ENCODE measurements around the gene HOXD11. TPM values are rescaled to one million over a fixed set of nuclear protein-coding genes. Genes with fewer than 3 reads are reported as not detected.

The HOXD11 gene
- total RNA-seq, 2 experiments from 2014 or later: not detected

DNA sequence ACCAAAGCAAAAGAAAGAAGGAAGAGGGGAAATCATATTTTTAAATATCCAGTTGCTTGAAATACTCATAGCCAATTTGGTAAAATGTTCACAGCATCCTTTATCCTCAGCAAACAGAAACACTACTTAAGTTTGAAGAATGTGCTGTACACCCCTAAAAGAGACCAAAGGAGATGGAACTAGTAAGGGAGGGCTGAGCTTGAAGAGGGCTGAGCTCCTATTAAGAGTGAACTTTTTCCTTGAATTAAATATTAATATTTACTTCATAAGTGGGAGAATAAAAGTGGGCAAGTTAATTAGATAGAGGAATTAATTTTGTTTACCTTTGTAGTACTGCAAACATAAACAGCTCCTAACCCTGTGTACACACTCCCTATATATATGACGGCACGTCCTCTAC lies 30.3 kb upstream of the HOXD11 start:
- CTCF ChIA-PET: interaction anchor here (1.7 kb wide), 1 partner anchor 43 kb away, joined by 4 read pairs; no protein-coding TSS in a partner anchor
- H3K27me3 Mint-ChIP-seq: peaks cover 80% of the 10 kb centered on the region
- no peak for DNase-seq
- H3K4me3 Mint-ChIP-seq: no peak overlapping the region
- POLR2A ChIA-PET: no interaction called here
- no peak overlapping the region for H3K27ac Mint-ChIP-seq
- no peaks in the 10 kb centered on the region for H3K9me3 Mint-ChIP-seq
- H3K36me3 Mint-ChIP-seq (ENCODE audit: low read depth): peaks cover 18% of the 10 kb centered on the region
- peaks cover 9% of the 10 kb centered on the region for H3K4me1 Mint-ChIP-seq

DNA sequence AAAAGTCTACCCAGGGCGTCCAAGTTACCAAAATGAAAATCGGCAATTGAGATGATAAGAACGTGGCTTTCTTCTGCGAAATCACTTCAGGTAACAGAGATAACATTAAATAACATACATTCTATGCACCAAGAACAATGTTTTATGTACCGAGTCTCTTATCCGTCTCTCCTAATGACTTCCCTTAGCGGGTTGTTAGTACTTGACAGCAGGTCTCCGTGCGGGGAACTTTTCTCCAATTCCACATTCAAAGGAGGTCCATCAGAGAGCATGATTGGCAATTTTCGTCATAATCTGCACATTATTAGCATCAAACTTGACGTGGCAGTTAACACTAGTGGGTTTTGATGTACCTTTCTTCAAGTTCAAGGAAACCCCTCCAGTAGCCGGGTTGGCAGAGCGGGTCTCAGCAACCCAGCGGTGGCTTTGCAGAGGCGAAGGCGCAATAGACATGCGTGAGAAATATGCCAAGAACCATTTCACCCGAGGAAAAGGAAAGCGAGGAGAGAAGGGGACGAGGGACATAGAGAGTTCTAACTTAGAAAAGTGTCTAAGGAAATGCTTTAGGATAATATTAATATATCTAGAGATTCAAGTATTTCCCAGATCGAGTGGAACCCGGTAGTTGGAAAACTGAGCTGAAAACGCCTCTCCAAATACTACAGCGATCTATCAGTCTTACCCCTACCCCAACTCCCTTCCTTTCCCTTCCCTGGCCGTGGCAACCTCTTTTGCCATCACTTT lies 28.4 kb upstream of the HOXD11 start:
- ChIA-PET CTCF (interaction anchor here (0.8 kb wide), 1 partner anchor 114 kb away, joined by 4 read pairs; no protein-coding TSS in a partner anchor), POLR2A (no interaction called here)
- H3K36me3 Mint-ChIP-seq (ENCODE audit: low read depth): peaks cover 19% of the 10 kb centered on the region
- peaks cover 77% of the 10 kb centered on the region for H3K27me3 Mint-ChIP-seq
- no peak for DNase-seq
- H3K4me1 Mint-ChIP-seq: peaks cover 9% of the 10 kb centered on the region
- H3K4me3 Mint-ChIP-seq: peak overlapping the region; percentile 57
- H3K9me3 Mint-ChIP-seq: no peaks in the 10 kb centered on the region
- H3K27ac Mint-ChIP-seq: peak overlapping the region; percentile 61

DNA sequence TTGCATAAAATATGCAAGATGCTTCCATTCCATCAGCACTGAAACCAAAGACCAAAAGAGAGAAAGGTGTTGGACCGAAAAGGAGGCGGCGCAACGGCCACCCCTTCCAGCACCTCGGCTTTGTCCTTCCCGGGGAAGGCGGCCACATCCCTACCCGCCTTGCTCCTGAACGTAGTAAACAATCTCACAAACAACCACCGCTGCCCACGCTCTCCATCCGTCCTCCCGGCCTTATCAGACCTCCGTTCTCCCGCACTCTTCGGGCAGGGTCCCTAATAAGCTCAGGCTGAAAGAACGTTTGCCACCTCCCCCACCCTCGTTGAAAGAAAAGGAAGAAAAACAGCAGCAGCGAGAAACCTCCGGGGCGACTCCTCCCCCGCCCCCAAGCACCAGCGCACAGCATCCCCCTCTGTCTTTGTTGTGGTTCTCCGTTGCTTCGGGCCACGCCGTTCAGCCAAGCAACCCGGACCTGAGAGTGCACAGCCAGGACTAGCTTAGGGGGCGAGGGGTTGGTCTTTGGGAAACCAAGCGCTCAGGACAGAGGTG lies 27.7 kb upstream of the HOXD11 start:
- Mint-ChIP-seq H3K36me3 (ENCODE audit: low read depth) (peaks cover 20% of the 10 kb centered on the region), H3K9me3 (no peaks in the 10 kb centered on the region), H3K4me1 (peaks cover 9% of the 10 kb centered on the region), H3K27me3 (peaks cover 78% of the 10 kb centered on the region), H3K4me3 (peak overlapping the region; percentile 57), H3K27ac (peak overlapping the region; percentile 61)
- CTCF ChIA-PET: interaction anchor here (0.8 kb wide), 1 partner anchor 113 kb away, joined by 4 read pairs; no protein-coding TSS in a partner anchor
- POLR2A ChIA-PET: no interaction called here
- no peak for DNase-seq

DNA sequence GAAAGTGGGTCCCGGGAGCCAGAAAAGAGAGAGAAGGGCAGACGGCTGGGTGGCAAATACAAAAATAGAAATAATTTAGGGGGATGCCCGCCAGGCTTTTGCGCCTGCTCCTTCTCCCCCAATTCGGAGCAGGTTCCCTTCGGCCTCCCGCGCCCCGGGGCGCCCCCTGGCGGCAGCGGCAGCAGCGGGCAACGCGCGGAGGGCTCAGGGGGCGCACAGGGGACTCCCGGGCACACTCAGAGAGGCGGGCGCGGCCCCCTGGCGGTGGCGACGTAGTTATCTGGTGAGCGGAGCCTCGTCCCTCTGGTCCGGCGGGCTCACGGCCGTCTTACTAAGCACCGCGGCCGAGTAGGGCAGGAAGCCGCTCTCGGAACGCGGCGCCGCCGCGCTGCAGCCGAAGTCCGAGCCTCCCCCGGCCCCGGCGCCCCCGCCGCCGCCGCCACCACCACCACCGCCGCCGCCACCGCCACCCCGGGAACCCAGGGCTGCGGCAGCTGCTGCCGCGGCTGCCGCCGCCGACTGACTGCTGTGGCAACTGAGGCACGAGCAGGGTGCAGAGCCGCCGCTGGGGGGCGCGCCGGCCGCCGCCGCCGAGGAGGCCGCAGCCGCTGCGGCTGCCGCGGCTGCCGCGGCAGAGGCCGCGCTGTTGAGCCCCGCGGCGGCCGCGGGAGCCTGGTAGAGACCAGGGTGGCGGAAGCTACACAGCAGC lies 27.1 kb upstream of the HOXD11 start:
- peak overlapping the region; percentile 57 for H3K4me3 Mint-ChIP-seq
- H3K27me3 Mint-ChIP-seq: peaks cover 78% of the 10 kb centered on the region
- H3K4me1 Mint-ChIP-seq: peaks cover 9% of the 10 kb centered on the region
- peak overlapping the region; percentile 61 for H3K27ac Mint-ChIP-seq
- ChIA-PET CTCF (interaction anchor here (0.8 kb wide), 1 partner anchor 112 kb away, joined by 4 read pairs; no protein-coding TSS in a partner anchor), POLR2A (no interaction called here)
- no peak for DNase-seq
- no peaks in the 10 kb centered on the region for H3K9me3 Mint-ChIP-seq
- peaks cover 20% of the 10 kb centered on the region for H3K36me3 Mint-ChIP-seq (ENCODE audit: low read depth)

DNA sequence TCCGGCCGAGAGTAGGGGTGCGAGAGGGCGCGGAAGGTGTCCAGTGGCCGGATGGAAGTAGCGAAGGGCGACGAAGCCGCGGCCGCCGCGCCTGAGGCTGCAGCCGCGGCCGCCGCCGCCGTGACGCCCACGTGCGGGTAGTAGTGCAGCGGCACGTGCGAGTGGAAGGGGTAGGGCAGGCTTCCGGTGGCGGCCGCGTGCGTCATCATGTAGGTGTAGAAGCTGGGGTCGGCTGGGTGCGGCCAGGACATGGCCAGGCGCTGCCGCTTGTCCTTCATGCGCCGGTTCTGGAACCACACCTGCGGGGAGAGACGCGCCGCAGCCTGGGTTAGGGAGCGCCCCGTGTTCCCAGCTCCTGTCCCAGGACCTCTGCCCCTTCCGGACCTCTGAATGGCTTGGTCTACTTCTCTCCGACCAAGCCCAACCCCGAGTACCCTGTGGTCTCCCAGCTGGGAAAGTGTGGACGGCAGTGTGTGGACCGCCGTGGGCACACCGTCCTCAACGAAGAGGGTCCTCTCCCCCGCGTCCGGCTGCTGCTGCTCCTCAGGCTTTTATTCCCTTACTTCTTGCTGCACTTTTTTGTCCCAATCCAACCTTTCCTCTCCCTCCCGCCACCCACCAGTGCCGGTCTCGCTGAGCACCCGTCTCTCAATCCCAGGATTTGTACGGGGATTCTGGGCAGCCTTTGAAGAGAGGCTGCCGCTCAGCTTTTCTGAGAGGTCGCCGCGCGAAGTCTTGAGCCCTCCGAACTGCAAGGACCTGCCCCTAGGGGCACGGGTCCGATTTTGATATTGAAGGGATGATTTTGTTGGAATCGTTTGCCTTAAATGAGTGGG lies 26.3 kb upstream of the HOXD11 start:
- Mint-ChIP-seq H3K4me3 (peak overlapping the region; percentile 33), H3K4me1 (peaks cover 9% of the 10 kb centered on the region), H3K27me3 (peaks cover 78% of the 10 kb centered on the region), H3K9me3 (no peaks in the 10 kb centered on the region), H3K27ac (peak overlapping the region; percentile 59), H3K36me3 (ENCODE audit: low read depth) (peaks cover 20% of the 10 kb centered on the region)
- ChIA-PET POLR2A (no interaction called here), CTCF (interaction anchor here (0.7 kb wide), 1 partner anchor 52 kb away, joined by 4 read pairs; no protein-coding TSS in a partner anchor)
- DNase-seq: no peak

DNA sequence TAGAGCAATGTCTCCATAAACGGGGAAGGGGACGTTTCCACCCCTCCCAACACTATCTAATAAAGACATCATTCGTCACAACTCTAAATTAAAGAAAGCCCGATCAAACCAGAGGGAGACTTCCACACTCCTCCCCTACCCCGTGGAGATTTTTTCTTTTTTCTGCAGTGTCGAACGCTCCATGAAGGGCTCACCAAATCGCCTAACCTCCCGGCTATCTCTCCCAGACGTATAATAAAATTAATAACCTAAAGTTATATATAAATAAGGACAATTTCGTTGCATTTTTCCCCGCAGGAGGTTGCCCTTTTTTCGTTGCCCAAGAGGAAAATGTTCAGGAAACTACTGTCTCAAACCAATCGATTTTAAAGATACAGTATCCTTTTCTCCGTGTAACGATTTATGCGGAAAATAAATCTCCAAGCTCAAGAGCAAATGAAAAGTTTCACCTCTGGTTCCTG lies 25.7 kb upstream of the HOXD11 start:
- ChIA-PET POLR2A (no interaction called here), CTCF (no interaction called here)
- DNase-seq: no peak
- H3K27ac Mint-ChIP-seq: peak overlapping the region; percentile 59
- peak overlapping the region; percentile 33 for H3K4me3 Mint-ChIP-seq
- peaks cover 76% of the 10 kb centered on the region for H3K27me3 Mint-ChIP-seq
- peaks cover 20% of the 10 kb centered on the region for H3K36me3 Mint-ChIP-seq (ENCODE audit: low read depth)
- no peaks in the 10 kb centered on the region for H3K9me3 Mint-ChIP-seq
- H3K4me1 Mint-ChIP-seq: peaks cover 9% of the 10 kb centered on the region

DNA sequence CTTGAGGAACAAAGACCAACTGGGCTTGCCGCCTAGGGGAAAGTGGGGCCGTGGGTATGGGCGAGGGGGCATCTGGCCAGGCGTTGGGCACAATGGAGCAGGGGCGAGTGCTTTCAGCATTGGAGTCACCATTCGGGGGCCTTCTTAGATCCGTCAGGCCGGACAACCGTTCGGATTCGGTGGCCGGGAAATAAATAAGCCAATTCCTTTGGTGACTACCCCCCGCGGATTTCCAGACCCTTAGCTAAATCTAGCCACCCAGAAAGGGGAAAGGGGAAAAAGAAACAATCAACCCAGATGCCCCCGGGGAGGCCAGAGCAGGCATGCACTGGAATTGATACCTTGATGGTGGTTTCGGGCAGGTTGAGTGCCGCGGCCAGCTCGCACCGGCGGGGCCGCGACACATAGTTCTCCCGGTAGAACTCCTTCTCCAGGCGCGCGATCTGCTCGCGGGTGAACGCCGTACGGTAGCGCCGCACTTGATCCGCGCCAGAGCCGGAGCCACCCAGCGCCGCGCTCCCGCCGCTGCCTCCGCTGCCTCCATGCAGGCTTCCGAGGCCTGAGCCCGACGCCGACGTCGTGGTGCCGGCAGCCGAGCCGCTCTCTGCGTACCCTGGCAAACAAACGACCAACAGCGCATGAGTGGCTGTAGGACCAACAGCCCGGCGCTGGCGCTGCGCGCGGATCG lies 25.1 kb upstream of the HOXD11 start:
- no peak for DNase-seq
- H3K27me3 Mint-ChIP-seq: peaks cover 77% of the 10 kb centered on the region
- peak overlapping the region; percentile 10 for H3K4me3 Mint-ChIP-seq
- H3K27ac Mint-ChIP-seq: peak overlapping the region; percentile 58
- peaks cover 20% of the 10 kb centered on the region for H3K36me3 Mint-ChIP-seq (ENCODE audit: low read depth)
- POLR2A ChIA-PET: no interaction called here
- H3K9me3 Mint-ChIP-seq: no peaks in the 10 kb centered on the region
- CTCF ChIA-PET: no interaction called here
- H3K4me1 Mint-ChIP-seq: peaks cover 9% of the 10 kb centered on the region

DNA sequence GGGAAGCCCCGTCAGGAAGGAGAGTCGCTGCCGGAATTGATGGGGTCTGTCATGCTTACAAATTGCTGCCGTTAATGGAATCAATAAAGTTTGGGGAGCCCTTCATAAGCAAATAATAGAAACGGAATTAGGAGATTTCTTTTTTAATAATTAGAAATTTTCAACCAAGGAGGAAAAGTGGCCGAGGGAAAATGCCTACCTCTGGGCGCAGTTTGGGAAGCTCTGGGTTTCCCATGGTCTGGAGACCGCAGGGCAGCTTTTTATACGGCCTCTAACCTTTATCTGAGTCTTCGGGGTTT lies 24.6 kb upstream of the HOXD11 start:
- peaks cover 9% of the 10 kb centered on the region for H3K4me1 Mint-ChIP-seq
- H3K36me3 Mint-ChIP-seq (ENCODE audit: low read depth): peaks cover 20% of the 10 kb centered on the region
- no peak overlapping the region for H3K4me3 Mint-ChIP-seq
- peak overlapping the region; percentile 40 for H3K27ac Mint-ChIP-seq
- ChIA-PET CTCF (no interaction called here), POLR2A (no interaction called here)
- H3K27me3 Mint-ChIP-seq: peaks cover 78% of the 10 kb centered on the region
- no peak for DNase-seq
- H3K9me3 Mint-ChIP-seq: no peaks in the 10 kb centered on the region

DNA sequence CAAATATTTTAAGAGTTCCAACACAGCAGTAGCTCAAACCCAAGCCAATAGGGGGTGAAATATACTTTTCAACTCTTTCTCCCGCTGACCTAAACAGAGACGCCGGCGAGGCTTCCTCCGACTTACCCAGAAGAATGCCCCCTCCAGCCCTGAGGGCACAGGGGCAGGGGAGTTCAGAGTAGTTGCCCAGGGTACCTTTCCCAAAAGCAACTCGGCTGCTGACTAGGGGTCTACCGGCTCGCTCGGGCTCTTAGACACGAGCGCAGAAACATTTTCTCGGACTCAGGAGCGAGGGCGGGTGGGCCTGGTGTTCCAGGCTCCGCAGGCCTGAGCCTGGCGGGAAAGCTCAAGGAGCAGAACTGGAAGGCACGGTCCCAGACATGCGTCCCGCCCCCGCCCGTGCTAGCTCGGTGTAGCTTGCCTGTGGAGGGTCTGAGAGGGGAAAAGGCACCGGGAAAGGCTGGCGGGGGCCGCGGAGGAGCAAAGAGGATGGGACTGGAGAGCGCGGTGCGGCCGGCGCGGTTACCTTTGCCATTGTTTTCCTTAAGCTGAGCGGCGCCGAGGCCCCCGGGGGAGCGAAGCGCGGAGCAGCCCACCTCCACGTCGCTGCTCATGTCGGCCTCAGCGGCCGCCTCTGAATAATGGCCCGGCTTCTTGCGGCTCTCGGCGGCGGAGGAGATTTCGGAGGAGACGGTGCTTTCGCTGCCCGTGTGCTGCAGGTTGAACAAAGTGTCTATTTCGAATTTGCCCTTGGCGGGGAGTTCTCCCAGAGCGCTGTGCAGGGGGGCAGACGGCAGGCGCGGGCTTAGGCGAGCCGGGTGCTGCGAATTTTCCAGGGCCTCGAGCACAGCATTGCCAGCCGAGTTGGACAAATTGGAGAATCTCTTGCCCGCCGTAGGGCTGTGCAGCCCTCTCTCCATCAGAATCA lies 24.0 kb upstream of the HOXD11 start:
- peak overlapping the region; percentile 34 for H3K27ac Mint-ChIP-seq
- CTCF ChIA-PET: no interaction called here

DNA sequence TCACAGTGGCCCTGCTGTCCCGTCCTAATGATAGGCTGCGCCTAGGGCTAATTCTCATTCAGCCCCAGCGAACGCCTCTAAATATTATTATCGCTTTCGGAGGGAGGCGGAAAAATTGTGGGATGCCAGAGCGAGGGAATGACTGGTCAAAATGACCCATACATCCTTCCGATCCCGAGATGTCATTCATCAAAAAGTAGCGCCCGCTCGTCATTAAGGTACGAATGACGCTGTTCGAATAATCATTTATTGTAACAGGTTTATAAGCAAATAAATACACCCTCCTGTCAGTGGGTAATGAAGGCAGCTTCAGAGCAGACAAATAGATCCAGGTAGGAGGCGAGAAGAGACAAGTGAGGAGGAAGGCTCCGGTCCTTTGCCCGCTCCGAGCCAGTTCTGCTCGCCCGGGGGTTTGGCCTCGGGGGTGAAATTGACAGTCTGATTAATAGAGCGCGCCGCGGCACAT lies 23.3 kb upstream of the HOXD11 start, which contains the start of gene EVX2:
EVX2 (minus strand) TSS at position 167 of the 466 bp plus-strand sequence. CDS start 186 bp downstream, outside the sequence.
- POLR2A ChIA-PET: no interaction called here
- H3K36me3 Mint-ChIP-seq (ENCODE audit: low read depth): peaks cover 16% of the 10 kb centered on the region
- H3K4me1 Mint-ChIP-seq: peaks cover 10% of the 10 kb centered on the region
- CTCF ChIA-PET: no interaction called here
- H3K4me3 Mint-ChIP-seq: peak within 1 kb of the TSS; percentile 32
- no peaks in the 10 kb centered on the region for H3K9me3 Mint-ChIP-seq
- DNase-seq: no peak
- peaks cover 84% of the 10 kb centered on the region for H3K27me3 Mint-ChIP-seq
- H3K27ac Mint-ChIP-seq: peak within 1 kb of the TSS; percentile 44

More for the DNA sequence above, 24.0 kb upstream of the HOXD11 start:
- Mint-ChIP-seq H3K9me3 (no peaks in the 10 kb centered on the region), H3K36me3 (ENCODE audit: low read depth) (peaks cover 20% of the 10 kb centered on the region), H3K4me1 (peaks cover 9% of the 10 kb centered on the region), H3K4me3 (peak overlapping the region; percentile 32), H3K27me3 (peaks cover 84% of the 10 kb centered on the region)
- POLR2A ChIA-PET: no interaction called here
- no peak for DNase-seq

DNA sequence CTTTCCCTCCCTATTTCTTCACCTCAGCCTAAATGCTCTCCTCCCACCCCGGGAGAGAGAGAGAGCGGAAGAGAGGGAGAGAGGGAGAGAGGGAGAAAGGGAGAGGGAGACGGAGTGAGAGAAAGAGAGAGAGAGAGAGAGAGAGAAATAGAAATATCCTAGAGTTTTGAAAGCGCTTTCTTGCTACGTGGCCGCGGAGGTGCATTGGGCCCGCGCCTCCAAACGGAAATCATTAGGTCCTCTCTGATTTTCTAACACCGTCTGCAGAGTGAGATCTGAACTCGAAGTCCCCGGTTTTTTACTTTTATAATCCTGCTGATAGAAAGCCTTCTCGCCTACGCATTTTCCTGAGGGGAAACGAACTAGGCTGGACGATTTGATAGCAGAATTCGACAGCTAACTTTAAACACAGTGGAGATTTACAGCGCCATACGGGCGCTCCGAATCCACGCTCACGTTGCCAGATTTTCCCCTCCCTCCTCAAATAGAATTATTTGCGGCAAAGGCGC lies 22.4 kb upstream of the HOXD11 start:
- no peak for DNase-seq
- ChIA-PET POLR2A (no interaction called here), CTCF (interaction anchor here (1.1 kb wide), 1 partner anchor 12 kb away, joined by 4 read pairs; no protein-coding TSS in a partner anchor)
- Mint-ChIP-seq H3K4me3 (no peak overlapping the region), H3K27me3 (peaks cover 84% of the 10 kb centered on the region), H3K36me3 (ENCODE audit: low read depth) (peaks cover 10% of the 10 kb centered on the region), H3K4me1 (peaks cover 4% of the 10 kb centered on the region), H3K27ac (peak overlapping the region; percentile 44), H3K9me3 (no peaks in the 10 kb centered on the region)
